Endothelial cell of hepatic sinusoid (primary cell): ENCODE measurements around the gene SH3YL1.

ENCODE experiments used
- in situ Hi-C: cut with HindIII; loops from 2 replicates; pipeline ENCODE4 v1.10.0; 2017; ENCODE audit warnings: low sequenced_read_pairs

Gene SH3YL1

GRCh38 chr2:263774-264492 lies at the start of gene SH3YL1:
Gene SH3YL1 (minus strand): TSS chr2:264032. CDS start chr2:263984, 48 bp downstream.
- in situ Hi-C loops: no loop called here

DNA sequence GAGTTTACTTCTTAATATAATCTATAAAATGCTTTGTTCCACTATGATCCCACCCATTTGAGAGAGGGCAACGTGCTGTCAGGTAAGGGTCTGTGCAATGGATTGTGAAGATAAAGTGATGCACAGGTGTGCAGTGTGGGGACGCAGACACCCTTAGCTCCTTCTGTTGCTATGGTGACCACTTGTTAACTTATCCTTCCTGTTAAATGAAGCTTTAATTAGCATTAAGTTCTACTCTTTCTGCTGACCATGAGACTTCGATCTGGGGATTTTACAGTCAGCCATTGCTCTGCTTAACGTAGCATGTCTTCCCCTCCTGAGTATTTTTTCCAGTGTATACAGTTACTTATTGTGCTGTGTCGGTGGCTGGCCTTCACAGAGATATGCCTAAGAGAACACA lies 47.2 kb upstream of the SH3YL1 start:
- in situ Hi-C loops: no loop called here

DNA sequence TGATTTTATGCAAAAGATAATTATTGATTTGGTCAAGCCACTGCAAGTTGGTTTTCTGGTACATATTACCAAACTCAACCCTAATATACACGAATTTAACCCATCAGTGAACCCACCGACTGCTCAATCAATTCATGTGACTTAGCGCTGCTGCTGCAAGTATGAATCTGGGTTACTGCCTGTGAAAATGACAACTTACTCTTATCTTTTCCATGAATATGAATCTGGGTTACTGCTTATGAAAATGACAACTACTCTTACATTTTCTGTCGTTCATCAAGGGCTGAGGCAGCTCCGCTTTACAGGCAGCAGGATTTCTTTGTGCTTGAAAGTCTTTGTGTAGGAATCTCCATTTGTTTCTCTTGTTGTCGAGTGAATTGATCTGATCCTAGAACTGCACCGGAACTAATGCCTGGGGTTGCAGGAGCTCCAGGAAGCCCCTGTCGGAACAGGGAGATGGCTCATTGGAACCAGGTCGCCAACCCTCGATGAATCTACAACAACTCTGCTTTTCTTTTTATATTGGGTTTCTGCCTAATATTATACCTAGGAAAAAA lies 46.2 kb upstream of the SH3YL1 start:
- in situ Hi-C loops: no loop called here

- in situ Hi-C loops: no loop called here
Measured at GRCh38 chr2:309148-309953, 45.5 kb upstream of the SH3YL1 start.

- in situ Hi-C loops: no loop called here
Measured at GRCh38 chr2:305366-305765, 41.5 kb upstream of the SH3YL1 start.

DNA sequence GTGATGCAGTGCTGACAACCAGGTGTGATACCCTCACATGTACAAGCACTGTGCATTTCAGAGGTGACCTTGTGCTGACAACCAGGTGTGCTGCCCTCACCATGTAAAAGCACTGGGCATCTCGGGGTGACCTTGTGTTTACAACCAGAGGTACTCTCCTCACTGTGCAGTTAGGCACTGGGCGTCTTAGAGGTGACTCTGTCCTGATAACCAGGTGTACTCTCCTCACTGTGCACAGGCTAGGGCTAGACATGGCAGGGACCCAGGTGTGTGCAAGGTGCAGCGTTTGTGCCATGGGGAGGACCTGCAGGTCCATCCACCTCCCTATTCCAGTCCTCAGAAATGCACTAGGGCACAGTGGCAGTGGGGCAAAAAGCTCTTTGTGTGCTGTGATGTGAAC lies 32.5 kb upstream of the SH3YL1 start:
- in situ Hi-C loops: no loop called here

DNA sequence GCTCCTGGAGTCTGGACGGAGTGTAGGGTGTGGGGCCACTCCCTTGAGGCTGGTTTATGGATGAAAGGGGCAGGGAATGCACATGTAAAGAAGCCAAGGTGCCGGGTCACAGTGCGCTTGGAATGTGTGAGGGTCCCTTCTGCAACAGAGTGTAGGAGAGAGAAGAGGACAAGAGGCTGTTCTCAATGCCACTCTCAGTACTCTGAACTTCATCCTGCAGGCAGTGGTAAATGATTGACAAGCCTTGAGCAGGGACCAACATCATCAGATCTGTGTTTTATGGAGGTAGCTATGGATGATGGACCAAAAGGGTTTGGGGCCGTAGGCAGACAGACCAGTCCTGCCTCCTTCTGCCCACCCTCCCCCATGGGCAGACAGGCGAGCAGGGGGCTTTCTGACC lies 31.3 kb upstream of the SH3YL1 start:
- in situ Hi-C loops: no loop called here

DNA sequence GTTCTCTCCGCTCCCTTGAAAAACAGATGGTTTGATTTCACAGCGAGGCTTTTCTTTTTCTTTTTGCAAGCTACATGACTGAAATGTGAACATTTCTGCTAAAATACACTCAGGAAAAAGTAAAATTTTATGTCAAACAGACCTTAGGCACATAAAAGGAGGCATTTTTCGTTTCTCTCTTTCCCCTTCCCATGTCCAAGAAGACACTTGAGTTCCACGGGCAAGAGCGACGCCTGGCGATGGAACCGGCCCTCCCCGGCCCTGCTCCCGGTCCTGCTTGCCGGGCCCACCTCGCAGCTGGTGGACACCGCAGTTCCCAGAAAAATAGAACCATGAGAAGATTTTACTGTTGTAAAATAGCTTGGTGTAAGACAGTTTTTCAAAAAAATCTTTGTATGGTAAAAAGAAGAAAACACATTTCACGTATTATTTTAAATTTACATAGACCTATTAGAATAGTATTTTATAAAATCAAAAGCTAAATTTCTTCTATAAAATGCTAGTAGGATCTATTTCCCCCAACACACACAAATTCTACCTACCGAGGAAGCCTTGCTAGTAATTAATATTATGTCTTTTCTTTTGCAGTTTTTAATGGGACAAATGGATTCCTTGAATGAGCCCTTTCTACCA lies 26.4 kb upstream of the SH3YL1 start:
- in situ Hi-C loops: no loop called here

- in situ Hi-C loops: no loop called here
Measured at GRCh38 chr2:289362-290089, 25.7 kb upstream of the SH3YL1 start.

DNA sequence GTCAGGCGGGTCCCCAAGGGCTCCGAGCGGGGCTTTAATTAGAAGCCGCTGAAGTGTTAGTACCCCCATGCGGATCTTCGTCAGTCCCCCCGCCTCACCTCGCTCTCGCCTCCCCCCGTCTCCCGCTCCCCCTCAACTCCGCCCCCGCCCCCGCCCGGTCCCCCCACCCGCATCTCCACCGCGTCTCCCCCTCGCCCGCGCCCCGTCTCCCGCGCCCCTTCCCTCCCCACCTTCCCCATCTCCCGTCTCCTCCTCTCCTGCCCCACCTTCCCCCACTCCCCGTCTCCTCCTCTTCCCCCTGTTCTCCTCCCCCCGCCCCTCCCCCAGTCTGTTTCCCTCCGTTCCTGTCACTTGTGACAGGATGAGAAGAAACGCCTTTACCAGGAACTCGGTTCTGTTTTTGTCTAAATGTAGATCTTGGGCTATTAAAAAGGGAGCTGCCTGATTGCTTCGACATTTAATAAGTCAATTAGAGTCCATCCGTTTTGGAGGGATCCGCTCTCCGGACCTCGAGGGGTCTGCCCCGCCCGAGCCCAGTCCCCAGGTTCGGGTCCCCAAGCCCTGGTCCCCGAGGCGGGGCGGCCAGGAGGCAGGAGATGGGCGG lies 25.0 kb upstream of the SH3YL1 start:
- in situ Hi-C loops: no loop called here

DNA sequence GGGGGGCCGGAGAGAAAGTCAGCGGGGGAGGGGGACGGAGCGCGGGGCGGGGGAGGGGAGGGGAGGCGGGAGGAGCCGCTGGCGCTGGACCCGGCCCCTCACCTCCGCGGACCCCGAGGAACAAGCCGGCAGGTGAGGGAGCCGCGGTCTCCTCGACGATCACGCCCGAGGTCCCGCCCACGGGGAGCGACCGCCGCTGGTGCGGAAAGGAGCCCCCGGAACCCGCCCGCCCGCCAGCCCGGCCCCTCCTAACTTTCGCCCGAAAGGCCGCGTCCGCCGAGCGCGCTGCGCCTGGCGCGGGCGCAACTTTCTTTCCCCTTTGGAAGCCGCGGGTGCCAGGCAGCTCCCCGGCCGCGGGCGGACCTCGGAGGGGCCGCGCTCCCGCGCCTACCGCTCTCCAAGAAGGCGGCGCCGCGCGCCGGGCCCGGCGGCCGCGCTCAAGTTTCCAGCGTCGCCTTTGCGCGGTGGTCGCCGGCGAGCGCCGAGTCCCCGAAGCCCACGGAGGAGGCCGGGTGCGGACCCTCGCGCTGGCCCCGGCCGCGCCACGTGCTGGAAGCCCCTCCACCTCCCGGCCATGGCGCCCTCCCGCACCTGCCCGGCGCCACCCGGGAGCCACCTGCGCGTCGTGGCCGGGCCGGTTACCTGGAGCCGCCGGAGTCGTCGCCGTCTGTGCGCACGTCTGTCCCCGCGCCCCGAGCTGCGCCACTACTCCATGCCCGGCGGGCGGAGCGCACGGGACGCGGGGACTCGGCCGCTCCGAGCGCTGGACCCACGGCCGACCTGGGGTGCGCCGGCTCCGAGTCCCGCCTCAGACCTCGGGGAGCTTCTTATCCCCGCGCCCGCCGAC lies 24.3 kb upstream of the SH3YL1 start, which contains the start of gene ALKAL2:
ALKAL2 (minus strand) TSS at position 181 of the 847 bp plus-strand sequence. CDS start 256 bp downstream, outside the sequence.
- in situ Hi-C loops: no loop called here

- in situ Hi-C loops: no loop called here
Measured at GRCh38 chr2:287471-287885, 23.6 kb upstream of the SH3YL1 start.

DNA sequence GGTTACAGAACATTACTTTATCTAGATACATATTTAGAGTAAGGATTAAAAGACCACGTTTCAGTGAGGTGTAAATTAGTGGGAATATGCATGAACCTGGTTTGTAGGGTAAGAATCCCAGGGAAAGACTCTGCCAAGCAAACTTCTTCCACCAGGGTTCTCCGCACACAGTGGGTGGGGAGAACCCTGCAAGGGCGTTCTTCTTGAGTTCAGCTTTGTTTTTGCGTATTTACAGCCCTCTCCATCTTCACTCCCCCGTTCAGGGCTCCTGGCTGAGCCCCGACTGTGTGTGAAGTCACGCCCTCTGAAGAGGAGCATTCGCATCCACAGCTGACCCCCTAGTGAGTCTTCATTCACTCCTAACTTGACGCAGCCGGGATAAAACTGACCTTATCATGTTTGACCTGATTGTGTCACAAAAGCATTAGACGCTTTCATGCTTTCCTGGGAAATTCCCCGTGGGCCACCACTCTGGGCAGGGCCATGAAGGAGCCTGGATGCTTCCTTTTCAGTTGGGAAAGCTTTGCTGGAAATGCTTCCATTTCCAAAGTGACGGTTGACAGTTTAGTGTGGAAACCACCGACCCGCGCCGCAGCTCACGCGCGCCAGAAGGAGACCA lies 23.1 kb upstream of the SH3YL1 start:
- in situ Hi-C loops: no loop called here

DNA sequence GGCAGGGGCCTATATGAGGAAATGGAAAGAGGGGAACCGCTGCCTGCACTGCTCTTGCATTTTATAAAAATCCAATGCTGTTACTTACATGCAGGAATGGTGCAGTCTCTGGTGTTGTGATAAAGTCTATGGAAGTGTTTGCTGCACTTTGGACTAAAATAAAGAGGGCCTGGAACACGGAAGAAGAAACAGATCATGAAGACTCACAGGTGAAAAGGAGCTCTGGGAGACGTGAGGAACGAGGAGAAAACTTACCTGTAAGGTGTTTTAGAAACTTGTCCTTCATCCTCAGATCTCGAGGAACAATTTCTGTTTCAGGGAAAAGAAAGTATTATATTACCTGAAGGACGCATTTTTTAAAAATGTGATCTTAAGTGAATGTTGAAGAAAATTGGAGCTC lies 22.2 kb upstream of the SH3YL1 start:
- in situ Hi-C loops: no loop called here

DNA sequence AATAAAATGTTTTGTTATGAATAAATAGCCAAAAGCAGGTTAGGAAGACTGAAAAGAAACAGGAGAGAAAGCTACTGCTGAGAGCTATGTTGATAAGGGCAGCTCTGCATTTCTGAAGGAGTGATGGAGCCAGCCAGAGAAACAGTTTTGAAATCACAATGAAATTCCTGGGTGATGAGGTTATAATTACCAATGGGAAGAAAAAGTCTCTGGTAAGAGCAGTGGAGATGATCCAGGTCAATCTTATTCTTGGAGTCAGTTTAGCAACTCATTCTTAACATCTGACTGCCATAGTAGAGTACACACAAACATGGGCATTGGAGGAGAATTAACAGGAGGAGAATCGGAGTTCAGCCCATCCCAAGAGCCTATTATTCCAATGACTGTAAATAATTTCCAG lies 21.7 kb upstream of the SH3YL1 start:
- in situ Hi-C loops: no loop called here

- in situ Hi-C loops: no loop called here
Measured at GRCh38 chr2:284896-285492, 21.2 kb upstream of the SH3YL1 start.

- in situ Hi-C loops: no loop called here
Measured at GRCh38 chr2:283996-284794, 20.4 kb upstream of the SH3YL1 start.
